ENCODE results near the gene LPXN.

The LPXN gene

DNA sequence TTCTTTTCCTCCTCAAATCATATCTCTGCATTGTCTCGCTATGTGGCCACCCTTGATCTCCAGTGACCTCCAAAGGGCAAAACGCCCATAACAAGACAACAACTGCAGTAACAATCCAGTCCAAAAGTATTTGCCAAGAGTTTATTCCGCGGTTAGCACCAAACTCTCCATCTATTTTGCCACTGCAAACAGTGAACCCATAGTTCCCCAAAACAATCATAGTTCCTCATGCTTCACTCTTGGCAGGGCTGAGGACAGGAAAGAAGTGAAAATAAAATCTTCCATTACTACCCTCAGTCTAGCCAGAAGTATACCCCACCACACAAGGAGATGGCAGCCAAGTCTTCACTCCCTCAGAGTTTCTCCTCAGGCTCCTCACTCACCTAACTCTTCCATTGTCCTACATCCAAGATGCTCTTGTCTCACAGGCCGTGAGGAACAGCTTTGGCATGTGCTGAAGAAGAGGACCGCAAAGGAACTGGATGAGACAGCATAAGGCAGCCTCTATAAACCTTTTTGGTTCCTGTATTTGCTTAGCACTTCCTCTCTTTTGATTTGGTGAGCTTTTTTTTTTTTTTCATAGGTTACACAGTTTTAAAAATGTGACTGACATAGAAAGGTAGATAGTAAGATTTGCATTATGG is at the start of gene LPXN:
Gene LPXN (minus strand): TSS at position 480 of the 644 bp plus-strand sequence. CDS start 84 bp downstream, at position 396.
- DNase-seq (ENCODE audit: low read depth): no peak

DNA sequence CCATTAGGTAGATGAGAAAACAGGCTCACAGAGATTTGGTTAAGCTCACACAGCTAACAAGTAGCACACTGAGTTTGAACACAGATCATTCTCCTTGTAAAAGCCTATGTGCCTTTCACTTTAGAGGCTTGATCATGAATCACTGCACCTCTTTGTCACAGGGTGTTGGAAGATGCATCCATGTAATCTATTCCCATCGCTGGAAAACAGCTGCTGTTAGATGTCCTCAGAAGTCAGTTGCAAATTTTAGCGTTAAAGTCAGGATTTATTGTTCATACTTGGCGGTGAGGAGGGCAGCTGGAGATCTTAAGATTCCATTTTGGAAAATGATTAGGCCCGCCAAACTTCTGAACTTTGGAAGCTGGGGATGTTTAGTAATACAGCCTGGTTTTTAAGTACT is 49.4 kb upstream of the LPXN start:
- no peak for DNase-seq (ENCODE audit: low read depth)

DNA sequence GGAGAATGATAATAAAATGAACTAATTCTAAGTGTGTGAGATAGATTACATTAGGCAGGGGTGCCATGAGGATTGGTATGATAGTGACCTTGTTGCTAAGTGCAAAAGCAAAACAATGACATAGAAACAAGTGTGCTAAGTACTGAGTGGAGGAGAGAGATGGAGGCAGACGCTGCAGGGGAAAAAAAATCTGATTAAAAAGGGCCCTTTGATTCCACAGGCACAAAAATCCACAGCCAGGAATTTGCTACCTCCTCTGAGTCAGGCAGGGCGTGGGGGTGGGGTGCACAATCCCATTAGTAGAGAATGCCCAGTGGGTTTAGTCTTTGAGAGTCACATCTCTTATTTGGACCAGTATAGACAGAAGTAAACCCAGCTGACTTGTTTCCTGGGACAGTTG is 46.7 kb upstream of the LPXN start, which contains the start of gene CNTF:
Gene CNTF (plus strand): TSS at position 322 of the 400 bp plus-strand sequence. CDS start 88 bp downstream, outside the sequence.
- no peak for DNase-seq (ENCODE audit: low read depth)

DNA sequence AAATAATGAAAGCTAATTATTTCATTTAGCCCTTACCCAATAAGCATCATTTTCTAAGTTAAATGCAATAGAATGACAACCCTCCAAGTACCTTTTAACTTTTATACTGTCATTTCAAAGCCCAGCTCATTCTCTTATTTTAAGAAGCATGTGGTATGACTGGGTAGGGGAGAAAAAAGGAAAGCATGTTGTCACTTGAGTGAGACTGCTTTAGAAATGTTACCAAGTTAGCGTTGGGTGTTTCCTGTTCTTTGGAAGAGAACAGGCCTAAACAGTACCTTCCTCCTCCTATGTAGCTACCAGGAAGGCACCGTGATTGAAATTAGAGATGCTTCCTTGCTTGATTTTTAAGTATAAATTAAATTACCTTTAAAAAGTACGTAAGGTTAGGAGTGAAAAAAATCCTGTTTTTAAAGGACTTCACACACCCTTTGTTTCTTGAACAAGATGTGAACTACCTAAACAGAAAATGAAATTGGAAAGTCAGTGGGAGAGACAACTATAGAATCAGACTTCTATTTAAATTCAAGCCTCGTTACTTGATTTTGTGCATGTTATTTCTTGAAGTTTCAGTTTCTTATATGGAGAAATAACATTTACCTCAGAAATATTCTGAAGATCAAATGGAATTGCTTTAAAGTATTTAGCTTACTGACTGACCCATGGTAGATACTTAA is 46.1 kb upstream of the LPXN start:
- no peak for DNase-seq (ENCODE audit: low read depth)

DNA sequence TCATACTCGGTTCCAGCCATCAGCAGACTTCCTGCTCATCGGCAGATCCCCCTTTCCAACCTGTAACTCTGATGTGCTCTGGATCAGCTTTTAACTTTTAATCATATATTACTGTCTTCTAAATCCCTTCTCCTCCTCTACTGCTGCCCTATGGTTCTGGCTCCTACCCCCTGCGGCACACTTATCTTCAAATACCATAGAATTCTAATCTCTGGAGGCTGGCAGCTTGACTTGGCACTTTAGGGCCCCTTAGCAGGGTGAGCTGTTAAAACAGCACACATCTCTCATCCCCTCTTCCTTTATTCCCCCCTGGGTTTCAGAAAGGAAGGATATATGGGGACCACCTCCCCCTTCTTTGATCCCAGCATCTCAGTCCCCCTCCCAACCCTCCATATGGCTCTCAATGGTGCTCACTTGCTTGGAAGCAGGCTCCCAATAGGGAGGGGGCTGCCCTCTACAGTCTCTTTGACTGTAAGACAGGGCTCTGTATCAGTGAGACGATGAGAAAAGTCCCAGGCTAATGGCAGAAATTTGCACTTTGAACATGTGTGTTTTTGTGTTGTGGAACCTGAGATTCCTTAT is 42.4 kb upstream of the LPXN start:
- no peak for DNase-seq (ENCODE audit: low read depth)

DNA sequence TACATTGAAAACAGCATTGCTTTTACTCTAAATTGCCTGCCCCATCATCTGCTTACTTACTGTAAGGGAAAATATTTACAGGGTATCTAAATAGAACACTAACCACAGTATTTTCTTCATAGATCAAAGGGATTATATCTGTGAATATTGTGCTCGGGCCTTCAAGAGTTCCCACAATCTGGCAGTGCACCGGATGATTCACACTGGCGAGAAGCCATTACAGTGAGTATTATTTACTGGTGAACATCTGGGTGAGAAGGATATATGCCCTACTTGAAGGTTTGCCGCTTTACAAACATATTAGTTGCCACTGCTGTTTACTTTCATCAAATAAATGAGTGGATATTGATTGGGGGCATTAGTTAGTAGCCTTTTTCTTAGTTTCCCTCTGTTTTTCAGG is 40.9 kb upstream of the LPXN start:
- DNase-seq (ENCODE audit: low read depth): no peak

DNA sequence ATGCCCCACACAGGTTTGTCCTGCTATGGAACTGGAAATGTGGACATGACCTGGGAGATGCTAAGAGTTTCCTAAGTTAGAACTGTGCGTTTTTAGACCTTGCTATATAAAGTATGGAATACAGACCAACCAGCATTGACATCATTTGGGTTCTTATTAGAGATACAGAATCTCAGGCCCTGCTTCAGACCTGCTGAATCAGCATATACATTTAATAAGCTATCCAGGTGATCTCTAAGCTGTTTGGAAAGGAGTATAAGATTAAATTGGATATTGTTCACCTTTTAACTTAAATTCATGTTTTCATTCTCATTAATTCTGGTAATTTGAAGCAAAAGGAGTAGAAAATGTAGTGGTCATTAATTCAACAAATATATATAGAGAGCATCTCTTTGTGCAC is 39.9 kb upstream of the LPXN start:
- DNase-seq (ENCODE audit: low read depth): no peak

DNA sequence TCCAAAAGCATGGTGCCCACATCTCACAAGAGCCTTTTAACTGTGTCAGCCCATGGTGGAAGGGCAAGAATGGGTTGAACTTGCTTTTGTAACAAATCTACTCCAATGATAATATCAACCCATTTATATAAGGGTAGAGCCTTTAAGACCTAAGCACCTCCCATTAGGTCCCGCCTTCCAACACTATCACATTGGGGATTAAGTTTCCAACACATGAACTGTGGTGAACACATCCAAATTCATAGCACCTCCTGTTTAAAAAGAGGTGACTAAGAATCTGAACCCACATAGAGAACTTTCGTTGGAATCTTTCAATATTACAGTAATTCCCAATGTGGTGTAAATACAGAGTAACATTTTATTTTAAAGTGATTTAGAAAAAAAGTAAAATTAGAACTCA is 37.6 kb upstream of the LPXN start:
- DNase-seq (ENCODE audit: low read depth): no peak

DNA sequence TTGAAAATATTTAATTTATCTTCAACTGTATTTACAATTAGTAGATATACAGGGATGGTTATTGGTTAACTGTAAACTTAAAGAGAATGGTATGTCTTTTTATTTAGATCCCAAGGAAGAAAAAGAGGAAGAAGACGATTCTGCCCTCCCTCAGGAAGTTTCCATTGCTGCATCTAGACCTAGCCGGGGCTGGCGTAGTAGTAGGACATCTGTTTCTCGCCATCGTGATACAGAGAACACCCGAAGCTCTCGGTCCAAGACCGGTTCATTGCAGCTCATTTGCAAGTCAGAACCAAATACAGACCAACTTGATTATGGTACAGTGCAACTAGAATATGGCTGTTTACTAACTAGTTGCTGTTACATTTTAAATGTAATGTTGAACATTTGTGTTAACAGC is 34.1 kb upstream of the LPXN start:
- DNase-seq (ENCODE audit: low read depth): no peak

DNA sequence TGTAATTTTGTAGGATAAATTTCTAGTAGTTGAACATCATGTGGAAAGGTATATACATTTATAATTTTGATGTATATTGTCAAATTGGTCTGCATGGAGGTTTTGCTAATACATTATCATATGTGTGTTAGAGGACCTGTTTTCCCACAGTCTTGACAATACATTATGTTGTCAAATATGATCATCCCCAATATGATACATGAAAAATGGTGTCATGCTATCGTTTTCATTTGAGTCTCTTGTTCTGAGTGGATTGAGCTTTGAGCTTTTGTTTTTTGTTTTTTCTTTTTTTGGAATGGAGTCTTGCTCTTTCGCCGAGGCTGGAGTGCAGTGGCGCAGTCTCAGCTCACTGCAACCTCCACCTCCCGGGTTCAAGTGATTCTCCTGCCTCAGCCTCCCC is 32.7 kb upstream of the LPXN start:
- DNase-seq (ENCODE audit: low read depth): no peak

DNA sequence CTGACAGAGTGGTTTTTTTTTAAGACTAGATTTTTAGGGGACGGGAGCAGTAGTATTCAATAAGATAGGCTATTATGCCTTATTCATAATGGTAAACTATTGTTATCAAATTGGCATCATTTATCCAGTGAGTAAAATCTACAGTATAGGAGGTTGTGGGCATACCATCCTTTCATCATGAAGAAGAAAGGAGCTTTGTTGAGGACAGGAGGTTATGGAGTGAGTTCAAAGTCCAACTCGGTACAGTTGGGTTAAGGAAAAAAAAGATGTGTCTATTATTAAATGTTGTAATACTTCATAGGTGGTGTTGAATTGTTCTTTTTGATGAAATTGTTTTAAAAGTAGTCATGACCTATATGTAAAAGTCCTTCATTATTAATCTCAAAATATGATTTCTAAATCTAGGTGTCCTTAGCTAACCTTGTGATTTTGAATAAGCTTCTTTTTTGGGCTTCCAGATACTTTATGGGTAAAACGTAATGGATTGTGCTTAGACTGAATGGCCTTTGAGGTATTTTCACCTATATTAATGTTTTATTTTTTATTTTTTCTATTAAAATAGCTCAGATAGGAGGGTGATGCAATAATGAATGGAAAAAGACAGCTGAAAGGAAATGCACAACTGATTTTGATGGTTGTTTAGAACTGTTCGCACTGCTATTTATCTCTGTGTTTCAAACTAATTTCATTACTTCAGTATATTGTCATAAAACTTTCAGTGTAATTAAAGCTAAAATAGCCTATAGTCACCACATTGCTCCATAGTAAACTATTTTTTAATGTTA is 31.5 kb upstream of the LPXN start:
- no peak for DNase-seq (ENCODE audit: low read depth)

DNA sequence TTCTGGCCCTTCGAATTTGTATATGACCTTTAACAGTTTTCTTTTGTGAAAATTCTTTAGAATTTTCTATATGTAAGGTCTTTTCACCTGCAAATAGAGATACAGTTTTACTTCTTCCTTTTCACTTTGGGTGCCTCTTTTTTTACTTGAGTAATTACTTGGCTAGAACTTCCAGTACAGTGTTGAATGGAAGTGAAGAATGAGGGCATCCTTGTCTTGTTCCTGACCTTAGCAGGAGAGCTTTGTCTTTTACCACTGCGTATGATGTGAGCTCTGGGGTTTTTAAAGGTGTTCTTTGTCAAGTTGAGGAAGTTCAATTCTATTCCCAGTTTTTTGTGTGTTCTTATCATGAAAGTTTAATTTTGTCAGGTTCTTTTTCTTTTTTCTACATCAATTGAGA is 24.9 kb upstream of the LPXN start:
- no peak for DNase-seq (ENCODE audit: low read depth)

DNA sequence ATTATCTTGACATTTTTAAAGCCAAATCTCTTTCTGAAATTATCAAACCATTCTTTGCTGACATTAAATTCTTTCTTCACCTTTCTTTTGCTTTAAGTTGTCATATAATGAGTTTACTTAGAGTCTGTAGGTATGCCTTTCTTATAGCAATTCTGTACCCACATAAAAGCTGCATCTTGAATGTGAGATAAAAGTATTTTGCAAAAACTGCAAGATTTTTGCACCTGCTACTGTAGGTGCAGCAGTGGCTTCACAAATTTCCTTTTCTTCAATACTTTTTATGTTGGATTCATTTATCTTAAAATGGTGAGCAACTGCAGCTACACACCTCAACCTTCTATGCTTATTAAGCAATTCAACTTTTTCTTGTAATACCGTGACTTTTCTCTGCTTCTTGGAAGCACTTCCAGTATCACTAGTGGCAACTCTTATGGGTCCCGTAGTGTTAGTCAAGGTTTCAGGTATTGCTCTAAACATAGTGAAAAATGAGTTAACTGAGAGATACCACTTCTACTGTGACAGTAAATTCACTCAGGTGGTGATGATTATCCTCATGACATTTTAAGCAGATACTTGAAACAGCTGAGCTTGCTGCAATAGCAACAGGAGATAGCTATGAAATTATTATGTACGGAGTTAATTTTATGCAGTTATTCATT is 22.0 kb upstream of the LPXN start:
- DNase-seq (ENCODE audit: low read depth): no peak

DNA sequence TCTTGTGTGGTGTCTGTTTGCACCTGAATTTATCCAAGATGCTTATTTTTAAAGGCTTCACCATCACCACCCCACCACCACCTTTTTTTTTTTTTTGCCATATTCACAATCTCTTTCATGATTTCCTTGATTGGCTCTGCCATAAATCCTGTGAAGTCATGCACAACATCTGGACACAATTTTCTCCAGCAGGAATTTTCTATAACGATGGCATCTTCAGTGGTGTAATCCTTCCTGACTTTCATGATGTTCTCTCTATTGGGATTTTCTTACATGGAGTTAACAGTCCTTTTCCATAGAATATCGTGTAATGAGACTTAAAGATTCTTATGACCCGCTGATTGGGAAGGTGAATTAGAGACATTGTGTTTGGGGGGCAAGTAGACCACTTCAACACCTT is 21.0 kb upstream of the LPXN start:
- no peak for DNase-seq (ENCODE audit: low read depth)

DNA sequence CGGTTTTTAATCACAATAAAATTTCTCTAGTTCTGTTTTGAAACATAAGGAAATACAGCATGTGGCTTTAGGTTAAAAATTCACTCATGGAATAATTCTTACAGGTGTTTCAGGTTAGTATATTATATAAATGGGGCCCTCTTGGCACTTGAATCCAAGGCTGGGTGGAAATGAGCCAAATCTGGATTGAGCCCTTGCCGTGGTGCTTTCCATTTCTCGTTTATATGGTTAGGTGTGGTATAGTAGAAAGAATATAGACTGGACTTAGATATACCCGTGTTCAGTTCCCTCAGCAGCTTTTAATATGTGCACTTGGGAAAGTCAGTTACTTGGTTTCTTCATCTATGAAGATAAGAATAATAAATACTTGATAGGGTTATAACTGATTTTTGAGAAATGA is 19.2 kb upstream of the LPXN start:
- DNase-seq (ENCODE audit: low read depth): no peak

DNA sequence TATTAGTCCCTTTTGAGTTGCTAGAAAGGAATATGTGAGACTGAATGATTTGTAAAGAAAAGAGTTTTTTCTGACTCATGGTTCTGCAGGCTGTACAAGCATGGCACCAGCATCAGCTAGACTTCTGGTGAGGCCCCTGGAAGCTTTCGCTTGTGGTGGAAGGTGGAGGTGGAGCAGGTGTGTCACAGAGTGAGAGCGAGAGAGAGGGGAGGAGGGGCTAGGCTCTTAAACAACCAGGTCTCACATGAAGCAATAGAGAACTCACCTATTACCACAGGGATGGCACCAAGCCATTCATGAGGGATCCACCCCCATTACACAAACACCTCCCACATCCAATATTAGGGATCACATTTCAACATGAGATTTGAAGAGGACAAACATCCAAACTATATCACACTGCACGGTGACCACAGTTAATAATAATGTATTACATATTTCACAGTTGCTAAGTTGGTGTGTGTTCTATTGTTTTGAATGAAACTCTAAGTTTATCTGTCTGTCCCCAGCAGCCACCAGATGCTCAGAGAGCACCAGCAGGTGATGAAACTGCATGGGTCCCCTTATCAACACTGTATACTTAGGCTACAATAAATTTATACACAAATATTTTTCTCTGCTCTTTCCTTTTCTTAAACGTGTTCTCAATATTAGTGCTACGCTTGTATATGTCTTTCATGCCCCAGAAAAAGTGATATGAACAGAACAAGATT is 17.3 kb upstream of the LPXN start:
- peak; percentile 48 for DNase-seq (ENCODE audit: low read depth)

DNA sequence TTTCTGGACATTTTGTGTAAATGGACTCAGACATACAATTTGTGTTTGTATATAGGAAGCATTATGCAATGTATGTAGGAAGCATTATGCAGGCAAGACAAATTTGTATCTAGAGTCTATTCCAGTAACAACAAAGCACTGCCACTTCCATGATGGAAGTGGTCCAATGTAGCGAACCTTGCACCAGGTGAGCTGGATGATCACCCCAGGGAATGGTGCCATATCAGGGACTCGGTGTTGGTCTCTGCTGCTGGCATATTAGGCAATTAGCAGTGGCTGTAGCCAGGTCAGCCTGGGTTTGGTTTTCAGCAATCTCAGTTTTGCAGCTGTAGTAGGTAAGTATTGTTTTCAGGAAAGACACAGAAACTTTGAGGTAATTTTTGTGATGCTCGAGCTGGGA is 16.0 kb upstream of the LPXN start:
- DNase-seq (ENCODE audit: low read depth): no peak

DNA sequence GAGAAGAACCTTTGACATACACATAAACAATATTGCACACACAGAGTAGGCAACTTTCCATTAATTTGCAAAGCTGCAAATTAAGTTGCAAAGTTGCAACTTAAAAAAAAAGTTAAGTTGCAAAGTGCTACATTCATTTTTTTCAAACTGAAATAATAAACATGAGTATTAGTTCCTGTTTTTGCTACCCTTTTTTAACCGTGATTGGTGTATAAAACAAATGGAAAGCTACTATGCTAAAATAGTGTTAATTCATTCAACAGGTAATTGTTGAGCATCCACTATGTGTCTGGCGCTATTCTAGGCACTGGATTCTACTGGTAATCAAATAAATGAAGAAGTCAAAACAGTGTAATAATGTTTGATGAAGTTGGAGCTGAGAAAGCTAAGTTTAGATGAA is 11.3 kb upstream of the LPXN start:
- DNase-seq (ENCODE audit: low read depth): no peak

DNA sequence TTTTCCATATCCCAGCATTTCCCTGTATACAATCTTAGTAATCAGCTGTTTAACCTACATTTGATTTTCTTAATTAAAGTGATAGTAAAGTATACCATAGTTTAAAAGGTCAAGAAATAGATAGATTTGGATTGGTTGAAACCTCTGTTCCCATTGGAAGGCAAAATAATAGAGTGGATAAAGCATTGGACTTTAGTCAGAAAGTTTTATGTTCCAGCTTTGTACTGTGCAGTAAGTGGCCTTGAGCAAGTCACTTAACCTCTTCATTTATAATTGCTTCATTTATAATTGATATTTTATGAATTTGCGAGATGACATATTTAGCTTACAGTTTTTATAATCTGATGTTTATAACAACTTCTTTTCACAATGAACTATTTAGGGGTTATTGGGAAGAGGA is 6.8 kb upstream of the LPXN start:
- no peak for DNase-seq (ENCODE audit: low read depth)

DNA sequence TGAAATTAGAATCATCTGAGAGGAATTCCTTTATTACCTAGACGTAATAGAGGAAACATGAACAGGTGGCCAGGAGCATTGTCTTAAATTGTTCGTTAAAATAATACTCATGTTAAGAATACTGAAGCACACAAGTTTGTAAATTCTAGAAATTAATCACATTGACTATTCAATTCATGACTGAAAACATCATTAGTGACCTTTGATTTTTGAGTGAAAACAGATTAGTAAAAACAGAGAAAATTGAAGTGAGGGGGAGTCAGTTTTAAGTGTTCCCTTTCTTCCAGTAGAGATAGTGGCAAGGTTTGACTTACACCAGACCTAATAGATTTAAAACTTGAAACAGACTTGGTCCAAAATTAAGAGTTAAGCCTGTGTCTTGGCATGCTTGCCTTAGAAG is 4.7 kb upstream of the LPXN start:
- no peak for DNase-seq (ENCODE audit: low read depth)
